ENCODE results near the gene BCL2L11.

The BCL2L11 gene

DNA sequence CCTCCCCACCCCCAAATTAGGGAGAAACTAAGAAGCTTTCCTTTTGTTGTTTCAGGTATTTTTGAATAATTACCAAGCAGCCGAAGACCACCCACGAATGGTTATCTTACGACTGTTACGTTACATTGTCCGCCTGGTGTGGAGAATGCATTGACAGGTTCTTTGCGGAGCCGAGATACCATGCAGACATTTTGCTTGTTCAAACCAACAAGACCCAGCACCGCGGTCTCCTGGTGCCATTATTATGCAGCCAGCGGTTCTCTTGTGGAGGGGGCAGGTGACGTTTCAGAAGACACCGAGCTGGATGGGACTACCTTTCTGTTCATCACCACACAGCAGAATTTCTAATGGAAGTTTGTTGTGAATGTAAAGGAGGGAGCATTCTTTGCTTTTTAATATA is 43.4 kb downstream of the BCL2L11 start:
- TF ChIP-seq, protein P1, sequence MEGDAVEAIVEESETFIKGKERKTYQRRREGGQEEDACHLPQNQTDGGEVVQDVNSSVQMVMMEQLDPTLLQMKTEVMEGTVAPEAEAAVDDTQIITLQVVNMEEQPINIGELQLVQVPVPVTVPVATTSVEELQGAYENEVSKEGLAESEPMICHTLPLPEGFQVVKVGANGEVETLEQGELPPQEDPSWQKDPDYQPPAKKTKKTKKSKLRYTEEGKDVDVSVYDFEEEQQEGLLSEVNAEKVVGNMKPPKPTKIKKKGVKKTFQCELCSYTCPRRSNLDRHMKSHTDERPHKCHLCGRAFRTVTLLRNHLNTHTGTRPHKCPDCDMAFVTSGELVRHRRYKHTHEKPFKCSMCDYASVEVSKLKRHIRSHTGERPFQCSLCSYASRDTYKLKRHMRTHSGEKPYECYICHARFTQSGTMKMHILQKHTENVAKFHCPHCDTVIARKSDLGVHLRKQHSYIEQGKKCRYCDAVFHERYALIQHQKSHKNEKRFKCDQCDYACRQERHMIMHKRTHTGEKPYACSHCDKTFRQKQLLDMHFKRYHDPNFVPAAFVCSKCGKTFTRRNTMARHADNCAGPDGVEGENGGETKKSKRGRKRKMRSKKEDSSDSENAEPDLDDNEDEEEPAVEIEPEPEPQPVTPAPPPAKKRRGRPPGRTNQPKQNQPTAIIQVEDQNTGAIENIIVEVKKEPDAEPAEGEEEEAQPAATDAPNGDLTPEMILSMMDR (IDR thresholded peaks at IDR 0.05; ENCODE audit: borderline replicate concordance, control extremely low read depth, extremely low read depth, insufficient read depth, missing control alignments), result no peak
- no peak for DNase-seq (ENCODE audit: low spot score)
- in situ Hi-C loops (cut with MboI; ENCODE audit: low sequenced_read_pairs, unreplicated experiment), result no loop called here

DNA sequence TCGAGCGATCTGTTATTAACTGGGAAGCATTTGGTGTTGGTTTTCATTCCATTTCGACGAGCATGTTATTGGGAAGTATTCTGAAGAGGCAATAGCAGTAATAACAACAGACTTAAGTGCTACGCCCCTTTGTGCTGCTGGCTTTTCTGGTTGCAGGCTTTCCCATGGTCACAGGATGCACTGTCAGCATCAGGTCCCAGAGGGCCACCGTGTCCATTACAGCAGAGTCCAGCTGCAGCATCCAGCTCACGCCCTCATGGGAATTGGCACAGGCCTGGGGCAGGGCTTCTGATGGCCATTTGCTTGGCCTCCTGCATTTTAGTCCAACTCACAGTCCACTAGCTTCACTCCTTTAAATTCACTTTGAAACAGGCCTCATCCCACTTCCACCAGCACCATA is 44.4 kb downstream of the BCL2L11 start:
- TF ChIP-seq, protein P1 (IDR thresholded peaks at IDR 0.05; ENCODE audit: borderline replicate concordance, control extremely low read depth, extremely low read depth, insufficient read depth, missing control alignments), result no peak
- DNase-seq (ENCODE audit: low spot score), result no peak
- in situ Hi-C loops (cut with MboI; ENCODE audit: low sequenced_read_pairs, unreplicated experiment), result no loop called here

DNA sequence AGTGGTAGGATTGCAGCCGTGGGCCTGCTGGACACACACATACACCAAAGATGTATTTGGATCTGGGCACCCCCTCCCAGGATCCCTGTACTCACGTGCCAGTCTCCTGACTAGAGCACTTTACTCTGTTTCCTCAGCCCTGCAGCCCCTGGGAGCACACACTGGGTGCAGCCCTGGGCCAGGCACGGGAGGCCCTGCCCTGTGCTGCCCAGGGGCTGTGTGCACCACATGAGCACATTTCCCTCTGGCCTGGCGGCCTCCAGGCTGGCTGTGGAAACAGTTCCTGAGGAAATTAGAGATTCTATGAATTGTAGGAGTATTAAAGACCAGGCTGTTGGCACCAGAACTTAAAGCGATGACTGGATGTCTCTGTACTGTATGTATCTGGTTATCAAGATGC is 45.4 kb downstream of the BCL2L11 start:
- TF ChIP-seq, protein P1 (IDR thresholded peaks at IDR 0.05; ENCODE audit: borderline replicate concordance, control extremely low read depth, extremely low read depth, insufficient read depth, missing control alignments), result no peak
- no peak for DNase-seq (ENCODE audit: low spot score)
- in situ Hi-C loops (cut with MboI; ENCODE audit: low sequenced_read_pairs, unreplicated experiment), result no loop called here

DNA sequence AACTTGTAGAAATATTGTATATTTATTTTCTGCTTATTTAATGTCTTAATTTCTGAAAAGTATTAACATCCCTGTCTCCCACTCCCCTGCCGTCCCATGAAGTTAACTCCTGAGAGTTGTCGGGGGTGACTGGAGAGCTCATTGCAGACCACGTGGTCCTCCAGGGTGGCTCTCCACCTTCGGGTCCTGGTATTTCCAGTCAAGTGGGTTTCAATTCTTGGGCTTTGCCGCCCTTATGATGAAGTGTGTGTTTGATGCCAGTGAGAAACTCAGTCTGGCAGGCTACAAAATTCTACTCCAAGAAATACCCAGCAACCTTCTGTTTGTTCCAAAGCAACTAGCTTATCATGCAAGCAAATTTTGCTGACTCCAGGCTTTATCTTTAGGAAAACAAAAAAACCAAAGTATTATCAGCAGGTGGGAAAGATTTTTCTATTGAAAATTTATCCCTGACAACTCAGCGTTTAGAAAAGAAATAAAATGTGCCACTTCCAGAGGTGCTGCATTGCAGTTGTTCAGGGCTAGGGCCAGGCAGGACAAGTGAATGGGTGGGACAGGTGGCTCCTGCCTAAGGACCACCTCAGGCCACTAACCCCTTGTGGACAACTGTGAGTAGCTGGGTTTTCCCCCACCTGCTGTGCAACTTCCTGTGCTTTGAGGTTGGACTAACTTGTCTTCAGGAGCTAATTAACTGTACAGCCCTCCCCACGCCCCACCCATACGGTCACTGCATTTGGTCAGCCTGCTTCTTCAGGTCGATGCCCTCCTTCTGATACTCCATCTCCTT is 46.6 kb downstream of the BCL2L11 start:
- in situ Hi-C loops (cut with MboI; ENCODE audit: low sequenced_read_pairs, unreplicated experiment), result no loop called here
- TF ChIP-seq, protein P1 (IDR thresholded peaks at IDR 0.05; ENCODE audit: borderline replicate concordance, control extremely low read depth, extremely low read depth, insufficient read depth, missing control alignments), result no peak
- DNase-seq (ENCODE audit: low spot score), result peak; percentile 49

DNA sequence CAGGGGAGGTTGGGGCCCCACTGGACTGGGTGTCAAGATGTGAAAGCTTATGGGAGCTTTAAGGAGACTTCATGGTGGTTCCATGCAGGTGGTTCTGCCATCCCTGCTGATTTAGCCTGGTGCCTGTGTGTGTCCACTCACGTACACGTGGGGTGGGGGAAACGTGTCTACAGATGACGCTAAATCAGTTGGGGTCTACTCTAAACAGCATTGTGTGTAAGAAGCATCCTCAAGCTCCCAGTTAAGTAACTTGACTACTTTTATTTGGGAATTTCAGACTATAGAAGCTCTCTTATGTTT is 47.1 kb downstream of the BCL2L11 start:
- in situ Hi-C loops (cut with MboI; ENCODE audit: low sequenced_read_pairs, unreplicated experiment), result no loop called here
- TF ChIP-seq, protein P1 (IDR thresholded peaks at IDR 0.05; ENCODE audit: borderline replicate concordance, control extremely low read depth, extremely low read depth, insufficient read depth, missing control alignments), result no peak

DNA sequence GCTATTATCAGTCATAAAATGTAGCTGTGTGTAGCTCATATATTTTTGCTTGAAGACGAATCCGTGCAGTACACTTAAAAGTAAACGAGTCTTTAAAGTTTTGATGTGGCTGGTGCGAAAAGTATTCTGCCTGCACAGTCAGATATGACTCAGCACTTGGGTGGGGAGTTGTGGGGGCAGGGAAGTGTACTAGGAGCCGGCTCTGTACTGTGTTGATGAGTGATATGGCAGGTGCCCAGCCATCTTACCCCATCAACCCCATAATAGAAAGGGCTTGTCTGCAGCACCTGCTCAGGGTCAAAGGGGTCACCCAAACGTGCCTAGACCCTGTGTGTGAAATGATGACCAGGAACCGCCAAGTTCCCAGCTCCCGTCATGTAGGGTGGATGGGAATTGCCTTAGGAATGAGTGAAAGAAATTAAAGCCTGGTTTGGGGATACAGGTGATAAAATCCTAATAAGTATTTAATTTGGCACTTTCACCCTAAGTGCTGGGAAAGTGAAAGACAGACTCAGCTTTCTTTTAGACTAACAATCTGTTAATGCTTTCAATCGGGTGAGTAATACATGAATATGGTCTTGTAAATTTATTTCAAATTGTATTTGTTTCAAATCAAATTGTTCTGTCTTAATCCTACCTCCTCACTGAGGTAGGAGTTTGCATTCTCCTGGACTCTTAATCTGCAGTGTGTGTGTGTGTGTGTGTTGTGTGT is 48.0 kb downstream of the BCL2L11 start:
- peak; percentile 58 for DNase-seq (ENCODE audit: low spot score)
- in situ Hi-C loops (cut with MboI; ENCODE audit: low sequenced_read_pairs, unreplicated experiment), result no loop called here
- TF ChIP-seq, protein P1 (IDR thresholded peaks at IDR 0.05; ENCODE audit: borderline replicate concordance, control extremely low read depth, extremely low read depth, insufficient read depth, missing control alignments), result no peak

More for the DNA sequence above, 47.1 kb downstream of the BCL2L11 start:
- no peak for DNase-seq (ENCODE audit: low spot score)

Data from GM13976 (cell line).